NCI-H69 (cell line): ENCODE measurements around the gene RHBDF2.

Source experiments
- DNase-seq: peaks from one replicate; lab custom pipeline; 2025; lab: John Stamatoyannopoulos, UW

RHBDF2 gene

GRCh38 chr17:76438906-76439305, 62.3 kb downstream of the RHBDF2 start:
- no peak for DNase-seq

GRCh38 chr17:76437467-76438402, 63.5 kb downstream of the RHBDF2 start:
- peak; percentile 92 for DNase-seq

- DNase-seq = no peak
Measured at GRCh38 chr17:76435751-76436150, 65.5 kb downstream of the RHBDF2 start.

GRCh38 chr17:76434870-76435269, 66.4 kb downstream of the RHBDF2 start:
- peak; percentile 36 for DNase-seq

- no peak for DNase-seq
Measured at GRCh38 chr17:76433693-76434092, 67.5 kb downstream of the RHBDF2 start.

- peak; percentile 22 for DNase-seq
Measured at GRCh38 chr17:76432712-76433336, 68.4 kb downstream of the RHBDF2 start.

- DNase-seq = no peak
Measured at GRCh38 chr17:76432004-76432403, 69.2 kb downstream of the RHBDF2 start.

GRCh38 chr17:76431509-76431908, 69.7 kb downstream of the RHBDF2 start:
- DNase-seq = no peak

GRCh38 chr17:76428511-76428910, 72.7 kb downstream of the RHBDF2 start:
- no peak for DNase-seq

GRCh38 chr17:76427501-76428231, 73.6 kb downstream of the RHBDF2 start:
- no peak for DNase-seq

- no peak for DNase-seq
Measured at GRCh38 chr17:76426853-76427252, 74.4 kb downstream of the RHBDF2 start.

- peak; percentile 22 for DNase-seq
Measured at GRCh38 chr17:76422860-76423259, 78.4 kb downstream of the RHBDF2 start.

GRCh38 chr17:76422406-76422805, 78.8 kb downstream of the RHBDF2 start:
- no peak for DNase-seq

- no peak for DNase-seq
Measured at GRCh38 chr17:76421044-76421407, 80.2 kb downstream of the RHBDF2 start.
